Spinal cord (tissue), 10 donors: Measurements from ENCODE around the gene TMEM185B. TPM values are rescaled to one million over a fixed set of nuclear protein-coding genes. Genes with fewer than 3 reads are reported as not detected.
A peak's percentile ranks its signal among the peaks of the same experiment; 100 is the strongest.

ENCODE experiments used
- DNase-seq, 6 donors: peaks; one replicate each; pipeline versions ENCODE4 v3.0.0 to v3.0.0-alpha.2; 2013 to 2015; ENCODE audit warnings: low spot score in 6 of 6, low read depth in 4 of 6
- H3K27ac ChIP-seq: one replicate; pipeline ENCODE4 v1.5.1; 2013; ENCODE audit warnings: low read depth, low read length, control low read depth
- H3K27me3 ChIP-seq: one replicate; pipeline ENCODE4 v1.6.1; 2013; ENCODE audit warnings: low read length; ENCODE audit not compliant: control insufficient read depth, insufficient read depth
- H3K36me3 ChIP-seq: one replicate; pipeline ENCODE4 v1.6.1; 2013; ENCODE audit warnings: low read length; ENCODE audit not compliant: control insufficient read depth, insufficient read depth
- H3K4me1 ChIP-seq: one replicate; pipeline ENCODE4 v1.6.1; 2013; ENCODE audit warnings: low read length; ENCODE audit not compliant: control insufficient read depth, insufficient read depth
- H3K4me3 ChIP-seq: one replicate; pipeline ENCODE4 v1.5.1; 2013; ENCODE audit warnings: low read depth, low read length, control low read depth
- H3K9me3 ChIP-seq: one replicate; pipeline ENCODE4 v1.6.1; 2013; ENCODE audit warnings: low read length; ENCODE audit not compliant: control insufficient read depth, insufficient read depth
- WGBS: methylation state at CpG from one replicate; pipeline ENCODE4 v1.1.5; 2013; ENCODE audit warnings: missing lambda C conversion rate; ENCODE audit not compliant: insufficient coverage; 5-methylcytosine and 5-hydroxymethylcytosine counted together
- polyA plus RNA-seq, 2 donors: library from polyadenylated mRNA; unstranded; fragments of 120-200 nt; gene quantifications; one replicate each; pipeline ENCODE4 v1.2.1, GENCODE V29; 2013; ENCODE audit not compliant: insufficient read length in 2 of 2
- total RNA-seq, 2 donors: library from RNA; depleted of rRNA in 1 of 2; stranded (reverse); fragments of 120-200 nt in 1 of 2; fragments of >200 nt in 1 of 2; gene quantifications; one replicate each; pipeline versions ENCODE4 v1.2.3 to v1.2.4, GENCODE V29; 2013 to 2014
- donor health status: healthy.

TMEM185B gene
- total and polyA plus RNA-seq, 4 donors = 15.4 to 20.0 (median 17.7) TPM

DNA sequence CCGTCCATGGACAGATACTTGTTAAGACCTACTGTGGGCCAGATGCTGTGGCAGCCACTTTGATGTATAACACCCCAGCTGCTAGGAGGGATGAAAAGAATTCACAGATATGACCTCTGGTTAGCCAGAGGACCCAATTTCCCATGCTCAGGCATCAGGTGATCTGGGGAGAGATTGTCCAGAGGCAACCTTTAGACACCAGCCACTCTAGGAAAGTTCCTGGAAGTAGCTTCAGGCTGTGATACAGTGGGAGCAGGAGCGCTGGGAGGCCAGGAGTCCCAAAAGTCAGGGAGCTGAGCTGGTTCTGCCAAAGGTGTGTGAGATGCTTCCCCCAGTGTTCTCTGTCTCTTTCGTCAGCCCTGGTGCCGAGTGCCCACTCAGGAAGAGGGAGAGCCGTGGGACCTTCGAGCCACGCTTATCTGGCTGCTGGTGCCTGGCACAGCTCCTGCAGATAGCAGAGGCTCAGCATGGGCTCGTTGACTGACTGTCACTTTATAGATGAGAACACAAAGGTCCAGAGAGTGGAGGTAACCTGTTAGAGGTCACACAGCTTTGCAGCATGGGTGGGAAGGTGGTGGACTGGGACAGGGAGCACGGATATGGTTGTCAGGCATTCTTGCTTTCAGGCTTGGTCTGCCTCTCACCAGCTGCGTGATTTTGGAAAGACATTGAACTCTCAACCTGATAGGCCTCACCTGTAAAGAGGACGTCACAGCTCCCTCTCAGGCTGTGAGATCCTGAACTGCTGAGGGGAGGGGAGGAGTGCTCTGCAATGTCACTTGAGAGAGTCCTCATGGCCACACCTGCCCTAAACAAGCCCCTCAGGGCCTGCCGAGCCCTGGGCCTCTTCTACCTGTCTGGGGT lies 21.7 kb upstream of the TMEM185B start:
- Histone ChIP-seq H3K9me3 (no peaks in the 10 kb centered on the region), H3K36me3 (no peaks in the 10 kb centered on the region), H3K4me3 (no peak overlapping the region), H3K27ac (no peak overlapping the region), H3K4me1 (peaks cover 22% of the 10 kb centered on the region), H3K27me3 (no peaks in the 10 kb centered on the region)
- no peak for DNase-seq
- WGBS = 83% methylated on average over 10 of the region's 12 CpGs

DNA sequence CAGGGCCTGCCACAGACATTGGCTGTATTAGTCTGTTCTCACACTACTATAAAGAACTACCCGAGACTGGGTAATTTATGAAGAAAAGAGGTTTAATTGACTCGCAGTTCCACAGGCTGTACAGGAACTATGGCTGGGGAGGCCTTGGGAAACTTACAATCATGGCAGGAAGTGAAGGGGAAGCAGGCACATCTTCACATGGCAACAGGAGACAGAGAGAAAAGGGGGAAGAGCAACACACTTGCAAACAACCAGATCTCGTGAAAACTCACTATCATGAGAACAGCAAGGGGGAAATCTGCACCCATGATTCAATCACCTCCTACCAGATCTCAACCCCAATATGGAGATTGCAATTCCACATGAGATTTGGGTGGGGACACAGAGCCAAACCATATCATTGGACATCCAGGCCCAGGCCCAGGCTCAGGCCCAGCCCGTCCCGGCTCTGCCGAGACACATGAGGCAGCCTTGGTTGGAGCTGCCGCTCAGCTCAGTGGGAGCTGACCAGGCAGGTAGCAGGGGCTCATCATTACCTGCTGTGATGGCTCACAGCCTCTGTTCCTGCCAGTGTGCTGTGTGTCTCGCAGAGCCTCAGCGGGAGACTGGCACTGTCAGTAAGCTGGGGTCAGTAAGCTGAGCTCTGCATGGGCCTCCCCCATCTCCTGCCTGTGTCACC lies 20.8 kb upstream of the TMEM185B start:
- Histone ChIP-seq H3K27ac (no peak overlapping the region), H3K4me1 (peaks cover 31% of the 10 kb centered on the region), H3K36me3 (no peaks in the 10 kb centered on the region), H3K4me3 (no peak overlapping the region), H3K27me3 (no peaks in the 10 kb centered on the region), H3K9me3 (no peaks in the 10 kb centered on the region)
- WGBS = 96% methylated on average over 6 of the region's 9 CpGs
- no peak for DNase-seq

DNA sequence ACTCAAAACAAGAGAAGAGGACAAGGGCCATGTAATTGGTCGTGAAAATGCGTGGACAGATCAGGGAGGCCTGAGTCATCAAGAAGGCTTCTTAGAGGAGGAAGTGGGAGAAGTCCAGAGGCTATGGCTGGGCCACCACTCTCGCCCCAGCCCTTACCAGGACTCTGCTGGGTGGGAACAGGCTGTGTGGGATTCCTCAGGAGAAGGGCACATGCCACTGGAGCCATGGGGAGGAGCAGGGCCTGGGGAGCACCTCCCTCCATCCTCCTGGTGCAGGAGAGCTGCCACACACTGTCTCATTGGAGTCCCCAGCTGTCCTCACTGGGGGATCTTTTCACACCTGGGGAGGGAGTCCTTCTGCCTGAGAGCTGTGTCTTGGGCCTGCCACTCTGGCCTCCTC lies 20.0 kb upstream of the TMEM185B start:
- no peak for DNase-seq
- Histone ChIP-seq H3K27ac (no peak overlapping the region), H3K9me3 (no peaks in the 10 kb centered on the region), H3K4me3 (no peak overlapping the region), H3K36me3 (no peaks in the 10 kb centered on the region), H3K27me3 (no peaks in the 10 kb centered on the region), H3K4me1 (peaks cover 33% of the 10 kb centered on the region)
- 67% methylated on average over 3 of the region's 3 CpGs for WGBS

DNA sequence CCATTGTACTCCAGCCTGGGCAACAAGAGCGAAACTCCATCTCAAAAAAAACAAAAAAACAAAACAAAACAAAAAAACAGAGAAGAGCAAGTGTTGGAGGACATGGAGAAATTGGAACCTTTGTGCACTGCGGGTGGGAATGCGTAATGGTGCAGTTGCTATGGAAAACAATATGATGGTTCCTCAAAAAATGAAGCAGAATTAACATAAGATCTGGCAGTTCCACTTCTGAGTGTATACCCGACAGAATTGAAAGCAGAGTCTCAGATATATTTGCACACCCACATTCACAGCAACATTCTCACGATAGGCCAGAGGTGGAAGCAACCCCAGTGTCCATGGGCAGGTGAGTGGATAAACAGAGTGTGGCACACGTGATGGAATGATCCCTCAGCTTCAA lies 18.5 kb upstream of the TMEM185B start:
- WGBS = 84% methylated on average over 4 of the region's 6 CpGs
- peaks cover 35% of the 10 kb centered on the region for H3K4me1 ChIP-seq
- no peak for DNase-seq

GRCh38 chr2:120240901-120241429 lies 17.8 kb upstream of the TMEM185B start:
- Histone ChIP-seq H3K36me3 (no peaks in the 10 kb centered on the region), H3K9me3 (no peaks in the 10 kb centered on the region), H3K27ac (no peak overlapping the region), H3K4me3 (no peak overlapping the region), H3K27me3 (no peaks in the 10 kb centered on the region), H3K4me1 (peaks cover 35% of the 10 kb centered on the region)
- WGBS = 89% methylated on average over 9 of the region's 10 CpGs
- DNase-seq = no peak

More for the DNA sequence above, 18.5 kb upstream of the TMEM185B start:
- H3K4me3 ChIP-seq = no peak overlapping the region
- no peaks in the 10 kb centered on the region for H3K27me3 ChIP-seq
- H3K36me3 ChIP-seq = no peaks in the 10 kb centered on the region
- H3K27ac ChIP-seq = no peak overlapping the region
- no peaks in the 10 kb centered on the region for H3K9me3 ChIP-seq

- DNase-seq = peak in 1 of 6 donors; percentile 53
Observed at GRCh38 chr2:120239488-120240287, 16.5 kb upstream of the TMEM185B start.

GRCh38 chr2:120238728-120239487 lies 15.7 kb upstream of the TMEM185B start:
- Histone ChIP-seq H3K4me3 (no peak overlapping the region), H3K27me3 (no peaks in the 10 kb centered on the region), H3K4me1 (peaks cover 27% of the 10 kb centered on the region), H3K36me3 (no peaks in the 10 kb centered on the region), H3K9me3 (no peaks in the 10 kb centered on the region), H3K27ac (no peak overlapping the region)
- WGBS = 73% methylated on average over 17 of the region's 22 CpGs
- DNase-seq = no peak

More at GRCh38 chr2:120239488-120240287, 16.5 kb upstream of the TMEM185B start:
- no peaks in the 10 kb centered on the region for H3K27me3 ChIP-seq
- H3K36me3 ChIP-seq = no peaks in the 10 kb centered on the region
- H3K27ac ChIP-seq = no peak overlapping the region
- H3K4me1 ChIP-seq = peaks cover 27% of the 10 kb centered on the region
- no peak overlapping the region for H3K4me3 ChIP-seq
- WGBS = 43% methylated on average over 16 of the region's 22 CpGs
- H3K9me3 ChIP-seq = no peaks in the 10 kb centered on the region

DNA sequence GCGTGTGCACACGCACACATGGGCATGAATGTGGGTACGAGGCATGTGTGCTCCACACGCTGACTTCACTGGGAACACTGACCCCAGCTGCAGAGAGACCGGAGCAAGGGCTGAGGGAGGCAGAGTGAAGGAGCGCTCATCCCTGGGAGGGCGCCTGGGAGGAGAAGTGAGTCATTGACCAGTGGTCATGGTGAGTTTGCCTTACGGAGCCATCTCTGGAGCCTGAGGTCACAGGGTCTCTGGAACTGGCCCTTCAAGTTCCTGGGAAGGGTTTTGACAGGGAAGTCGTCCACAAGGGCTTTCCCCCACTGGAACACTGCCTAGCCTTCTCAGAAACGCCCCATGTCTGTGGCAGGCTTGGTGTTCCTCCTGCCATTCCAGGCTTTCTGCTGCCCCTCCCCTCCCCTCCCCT lies 14.3 kb upstream of the TMEM185B start:
- WGBS = 86% methylated on average over 8 of the region's 10 CpGs
- H3K9me3 ChIP-seq = no peaks in the 10 kb centered on the region
- no peak for DNase-seq
- H3K27ac ChIP-seq = no peak overlapping the region
- peaks cover 27% of the 10 kb centered on the region for H3K4me1 ChIP-seq
- no peaks in the 10 kb centered on the region for H3K36me3 ChIP-seq
- H3K27me3 ChIP-seq = no peaks in the 10 kb centered on the region
- H3K4me3 ChIP-seq = no peak overlapping the region

GRCh38 chr2:120236791-120237190 lies 13.6 kb upstream of the TMEM185B start:
- no peaks in the 10 kb centered on the region for H3K9me3 ChIP-seq
- 100% methylated on average over 1 of the region's 5 CpGs for WGBS
- DNase-seq = no peak
- peaks cover 30% of the 10 kb centered on the region for H3K4me1 ChIP-seq
- no peak overlapping the region for H3K4me3 ChIP-seq
- H3K36me3 ChIP-seq = no peaks in the 10 kb centered on the region
- H3K27me3 ChIP-seq = no peaks in the 10 kb centered on the region
- H3K27ac ChIP-seq = no peak overlapping the region
